ENCODE measurements around the gene HOXA13.

HOXA13 gene

DNA sequence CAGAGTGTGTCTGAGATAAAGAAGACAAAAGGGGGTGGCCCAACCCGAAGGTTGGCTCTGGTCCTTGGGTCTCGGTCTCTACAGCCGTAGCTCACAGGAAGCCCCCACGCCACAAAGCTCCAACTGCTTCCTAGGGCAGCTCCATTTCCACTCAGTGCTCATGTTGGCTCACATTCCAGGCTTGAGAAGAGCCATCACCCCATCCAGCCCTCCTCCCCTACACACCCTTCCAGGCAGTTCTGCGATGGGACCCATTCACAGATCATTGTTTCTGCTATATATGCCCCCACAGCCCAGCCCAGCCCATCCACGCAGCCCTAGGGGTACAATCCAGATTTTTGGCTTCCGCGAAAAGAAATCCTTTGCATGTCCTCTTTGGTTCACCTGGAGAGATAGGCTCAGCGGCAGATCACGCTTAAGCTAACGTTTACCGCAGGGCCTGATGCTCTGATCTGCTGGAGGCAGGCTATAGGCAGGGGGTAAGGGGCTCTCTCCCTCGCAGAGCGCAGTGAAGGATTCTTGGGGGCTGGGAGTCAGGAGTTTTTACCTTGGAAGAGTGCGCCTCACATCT lies 8.6 kb downstream of the HOXA13 start:
- no peak for TF ChIP-seq CTCF (IDR thresholded peaks at IDR 0.05; ENCODE audit: low read depth, low read length, missing control alignments)
- peak overlapping the region; percentile 83 for H3K4me3 ChIP-seq (replicated peaks; ENCODE audit: low read depth, low read length)
- DNase-seq (ENCODE audit: extremely low read depth, low read depth) = no peak

- no peak for DNase-seq (ENCODE audit: extremely low read depth, low read depth)
- TF ChIP-seq CTCF (IDR thresholded peaks at IDR 0.05; ENCODE audit: low read depth, low read length, missing control alignments) = no peak
- peak overlapping the region; percentile 83 for H3K4me3 ChIP-seq (replicated peaks; ENCODE audit: low read depth, low read length)
These were observed 9.7 kb downstream of the HOXA13 start for GRCh38 chr7:27189997-27190748.

GRCh38 chr7:27189295-27189996 lies 10.4 kb downstream of the HOXA13 start:
- no peak for DNase-seq (ENCODE audit: extremely low read depth, low read depth)
- no peak for TF ChIP-seq CTCF (IDR thresholded peaks at IDR 0.05; ENCODE audit: low read depth, low read length, missing control alignments)
- peak overlapping the region; percentile 83 for H3K4me3 ChIP-seq (replicated peaks; ENCODE audit: low read depth, low read length)

GRCh38 chr7:27188386-27189294 lies 11.3 kb downstream of the HOXA13 start:
- TF ChIP-seq CTCF (IDR thresholded peaks at IDR 0.05; ENCODE audit: low read depth, low read length, missing control alignments) = no peak
- DNase-seq (ENCODE audit: extremely low read depth, low read depth) = no peak

GRCh38 chr7:27187475-27188385 lies 12.2 kb downstream of the HOXA13 start:
- DNase-seq (ENCODE audit: extremely low read depth, low read depth) = no peak
- no peak for TF ChIP-seq CTCF (IDR thresholded peaks at IDR 0.05; ENCODE audit: low read depth, low read length, missing control alignments)
- peak overlapping the region; percentile 83 for H3K4me3 ChIP-seq (replicated peaks; ENCODE audit: low read depth, low read length)

More at GRCh38 chr7:27188386-27189294, 11.3 kb downstream of the HOXA13 start:
- H3K4me3 ChIP-seq (replicated peaks; ENCODE audit: low read depth, low read length) = peak overlapping the region; percentile 83

Data from HFF-Myc (cell line).